Keratinocyte (primary cell): ENCODE results near the gene ACBD6. TPM values are rescaled to one million over a fixed set of nuclear protein-coding genes. Genes with fewer than 3 reads are reported as not detected.

Source experiments
- DNase-seq: peaks from one replicate; pipeline ENCODE4 v3.0.0-alpha.2; 2011; ENCODE audit warnings: low read depth, missing footprints, low spot score
- FAIRE-seq: peaks from 2 replicates; lab custom pipeline; 2011; peaks lifted over from hg19 to GRCh38; lab: Jason Lieb, UNC
- H2AFZ ChIP-seq: 2 replicates; pipeline ENCODE4 v1.6.0; 2012; ENCODE audit warnings: low read length, control low read depth, inconsistent platforms; ENCODE audit not compliant: control insufficient read depth
- H3K27ac ChIP-seq: 2 replicates; pipeline ENCODE4 v1.5.1; 2011; ENCODE audit warnings: low read length; ENCODE audit not compliant: control insufficient read depth, insufficient read depth
- H3K27me3 ChIP-seq: 3 replicates; pipeline ENCODE4 v1.6.0; 2011; ENCODE audit warnings: low read length; ENCODE audit not compliant: control insufficient read depth, insufficient read depth; ENCODE audit errors: extremely low read depth
- H3K36me3 ChIP-seq, 2 experiments: 2 replicates in 1 of 2; 3 replicates in 1 of 2; pipeline ENCODE4 v1.5.1; 2011; ENCODE audit warnings: low read length in 2 of 2, mild to moderate bottlenecking in 1 of 2; ENCODE audit not compliant: control insufficient read depth in 2 of 2, insufficient read depth in 2 of 2; ENCODE audit errors: extremely low read depth in 1 of 2
- H3K4me1 ChIP-seq: 3 replicates; pipeline ENCODE4 v1.5.1; 2011; ENCODE audit warnings: low read length; ENCODE audit not compliant: control insufficient read depth, insufficient read depth; ENCODE audit errors: extremely low read depth
- H3K4me2 ChIP-seq: 3 replicates; pipeline ENCODE4 v1.6.0; 2011; ENCODE audit warnings: low read depth, low read length; ENCODE audit not compliant: control insufficient read depth, insufficient read depth; ENCODE audit errors: extremely low read depth
- H3K4me3 ChIP-seq, 3 experiments: fragments of 200-600 bp in 1 of 3; sonication (generic) in 1 of 3; 2 replicates in 2 of 3; 3 replicates in 1 of 3; pipeline ENCODE4 v1.5.1; 2011 to 2016; ENCODE audit warnings: low read length in 3 of 3, mild to moderate bottlenecking in 3 of 3, control low read depth in 2 of 3, inconsistent platforms in 1 of 3, low read depth in 1 of 3, mixed read lengths in 1 of 3, mixed run types in 1 of 3, moderate library complexity in 1 of 3; ENCODE audit not compliant: control insufficient read depth in 2 of 3, insufficient read depth in 2 of 3; ENCODE audit errors: extremely low read depth in 1 of 3
- H3K79me2 ChIP-seq: 2 replicates; pipeline ENCODE4 v1.6.0; 2012; ENCODE audit warnings: low read length; ENCODE audit not compliant: control insufficient read depth, insufficient read depth
- H3K9ac ChIP-seq: 3 replicates; pipeline ENCODE4 v1.6.0; 2011; ENCODE audit warnings: low read length; ENCODE audit not compliant: control insufficient read depth, insufficient read depth; ENCODE audit errors: extremely low read depth
- H3K9me1 ChIP-seq: 3 replicates; pipeline ENCODE4 v1.6.0; 2011; ENCODE audit warnings: low read length; ENCODE audit not compliant: control insufficient read depth, insufficient read depth; ENCODE audit errors: extremely low read depth
- H3K9me3 ChIP-seq: 2 replicates; pipeline ENCODE4 v1.5.1; 2012; ENCODE audit warnings: low read depth, low read length; ENCODE audit not compliant: control insufficient read depth
- H4K20me1 ChIP-seq: 3 replicates; pipeline ENCODE4 v1.6.0; 2011; ENCODE audit warnings: low read length; ENCODE audit not compliant: control insufficient read depth, insufficient read depth; ENCODE audit errors: extremely low read depth
- CTCF ChIP-seq, 3 experiments: IDR thresholded peaks in 1 of 3; conservative IDR thresholded peaks in 1 of 3; optimal IDR thresholded peaks in 1 of 3; 2 replicates in 2 of 3; 3 replicates in 1 of 3; pipeline versions ENCODE3 to v1.5.1; 2011; ENCODE audit warnings: low read length in 3 of 3, mild to moderate bottlenecking in 3 of 3, moderate library complexity in 2 of 3, control low read depth in 1 of 3, inconsistent platforms in 1 of 3; ENCODE audit not compliant: insufficient read depth in 2 of 3; ENCODE audit errors: extremely low read depth in 1 of 3
- EZH2 ChIP-seq: IDR thresholded peaks from one replicate; pipeline ENCODE4 v1.6.1; 2012; ENCODE audit warnings: inconsistent platforms, mild to moderate bottlenecking, low read length, moderate library complexity
- dilution Hi-C: fragments of 300-500 bp; cut with MboI; formaldehyde crosslinking; loops from one replicate; pipeline ENCODE4 v1.7.0; 2020; ENCODE audit warnings: low sequenced_read_pairs; ENCODE audit not compliant: extremely low pct_ligation_motif_present
- polyA plus RNA-seq, 5 experiments: library from polyadenylated mRNA; depleted of rRNA in 3 of 5; stranded (reverse) in 3 of 5; stranded (forward) in 1 of 5; unstranded in 1 of 5; fragments of >200 nt; gene quantifications; 1 replicate in 1 of 5; 2 replicates in 3 of 5; 3 replicates in 1 of 5; pipeline versions ENCODE4 v1.2.1 to v1.2.3, GENCODE V29; 2011 to 2012; ENCODE audit warnings: missing spikeins in 2 of 5, low read depth in 1 of 5, low replicate concordance in 1 of 5

Gene ACBD6
- polyA plus RNA-seq, 1 donor (not counting 4 experiments of a cell fraction or from before 2014, with no cell fraction given) = 47.5 TPM

- H3K36me3 ChIP-seq = no peaks in the 10 kb centered on the region
- dilution Hi-C loops = loop anchor here (25.0 kb wide), 1 partner anchor 349 kb away; no protein-coding TSS in a partner anchor
- H3K9me1 ChIP-seq = no peaks in the 10 kb centered on the region
- H3K4me2 ChIP-seq = no peak overlapping the region
- no peak overlapping the region for H3K9ac ChIP-seq
- DNase-seq (no peak), FAIRE-seq (no peak)
- H3K9me3 ChIP-seq = no peaks in the 10 kb centered on the region
- no peak overlapping the region for H2AFZ ChIP-seq
- H4K20me1 ChIP-seq = no peaks in the 10 kb centered on the region
- H3K4me1 ChIP-seq = peaks cover 9% of the 10 kb centered on the region
- H3K79me2 ChIP-seq = no peaks in the 10 kb centered on the region
- H3K27me3 ChIP-seq = no peaks in the 10 kb centered on the region
- TF ChIP-seq EZH2 = no peak
- TF ChIP-seq CTCF (optimal IDR thresholded peaks at IDR 0.05 in 1 of 3, IDR thresholded peaks at IDR 0.05 in 1 of 3, conservative IDR thresholded peaks at IDR 0.05 in 1 of 3; ENCODE audit: extremely low read depth in 1 of 3, insufficient read depth in 2 of 3, low read length in 3 of 3) = no peak
- H3K4me3 ChIP-seq = no peak overlapping the region
- no peak overlapping the region for H3K27ac ChIP-seq
Observed at GRCh38 chr1:180513531-180513930, 11.2 kb upstream of the ACBD6 start.

DNA sequence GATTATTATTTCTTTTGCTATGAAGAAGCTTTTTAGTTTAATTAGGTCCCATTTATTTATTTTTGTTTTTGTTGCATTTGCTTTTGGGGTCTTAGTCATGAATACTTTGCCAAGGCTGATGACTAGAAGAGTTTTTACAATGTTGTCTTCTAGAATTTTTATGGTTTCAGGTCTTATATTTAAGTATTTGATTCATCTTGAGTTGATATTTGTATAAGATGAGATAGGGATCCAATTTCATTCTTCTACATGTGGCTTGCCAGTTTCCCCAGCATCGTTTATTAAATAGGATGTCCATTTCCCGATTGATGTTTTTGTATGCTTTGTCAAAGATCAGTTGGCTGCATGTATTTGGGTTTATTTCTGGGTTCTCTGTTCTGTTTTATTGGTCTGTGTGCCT, 8.5 kb upstream of the ACBD6 start:
- Histone ChIP-seq H3K9me3 (no peaks in the 10 kb centered on the region), H3K27me3 (no peaks in the 10 kb centered on the region), H3K79me2 (no peaks in the 10 kb centered on the region), H3K4me1 (no peaks in the 10 kb centered on the region), H4K20me1 (no peaks in the 10 kb centered on the region), H3K4me2 (no peak overlapping the region), H3K9ac (no peak overlapping the region), H3K4me3 (no peak overlapping the region), H3K27ac (no peak overlapping the region), H3K36me3 (no peaks in the 10 kb centered on the region), H2AFZ (no peak overlapping the region), H3K9me1 (no peaks in the 10 kb centered on the region)
- no peak for DNase-seq
- FAIRE-seq = no peak
- dilution Hi-C loops = loop anchor here (25.0 kb wide), 1 partner anchor 351 kb away; no protein-coding TSS in a partner anchor
- TF ChIP-seq CTCF (optimal IDR thresholded peaks at IDR 0.05 in 1 of 3, IDR thresholded peaks at IDR 0.05 in 1 of 3, conservative IDR thresholded peaks at IDR 0.05 in 1 of 3; ENCODE audit: extremely low read depth in 1 of 3, insufficient read depth in 2 of 3, low read length in 3 of 3) = no peak
- no peak for TF ChIP-seq EZH2
